Osteocyte (in vitro differentiated cells): ENCODE results near the gene LEMD1. TPM values are rescaled to one million over a fixed set of nuclear protein-coding genes. Genes with fewer than 3 reads are reported as not detected.

Experiments used
- DNase-seq: peaks from one replicate; pipeline ENCODE4 v3.0.0; 2021; ENCODE audit warnings: mixed read lengths; ENCODE audit not compliant: unreplicated experiment; ENCODE audit errors: extremely low spot score
- H3K27ac Mint-ChIP-seq: one replicate; pipeline ENCODE4 v1.8.0; 2021; ENCODE audit warnings: mild to moderate bottlenecking, mixed read lengths; ENCODE audit not compliant: unreplicated experiment
- H3K27me3 Mint-ChIP-seq: one replicate; pipeline ENCODE4 v1.8.0; 2021; ENCODE audit warnings: mixed read lengths; ENCODE audit not compliant: unreplicated experiment
- H3K36me3 Mint-ChIP-seq: one replicate; pipeline ENCODE4 v1.8.0; 2021; ENCODE audit warnings: mixed read lengths; ENCODE audit not compliant: unreplicated experiment
- H3K4me1 Mint-ChIP-seq: one replicate; pipeline ENCODE4 v1.8.0; 2021; ENCODE audit warnings: mixed read lengths; ENCODE audit not compliant: unreplicated experiment
- H3K4me3 Mint-ChIP-seq: one replicate; pipeline ENCODE4 v1.8.0; 2021; ENCODE audit warnings: mild to moderate bottlenecking, moderate library complexity, mixed read lengths; ENCODE audit not compliant: unreplicated experiment
- H3K9me3 Mint-ChIP-seq: one replicate; pipeline ENCODE4 v1.8.0; 2021; ENCODE audit warnings: mixed read lengths; ENCODE audit not compliant: unreplicated experiment
- CTCF ChIP-seq: fragments of 200-600 bp; sonication (generic); IDR thresholded peaks from 2 replicates; pipeline ENCODE4 v1.5.0; 2021; ENCODE audit warnings: antibody characterized with exemption, mild to moderate bottlenecking, moderate library complexity
- total RNA-seq: library from RNA; stranded (reverse); gene quantifications from 2 replicates; pipeline ENCODE4 v1.2.1, GENCODE V29; 2021

LEMD1 gene
- total RNA-seq, 1 donor from 2014 or later, result not detected

GRCh38 chr1:205340676-205341075 is 81.2 kb downstream of the LEMD1 start:
- no peak for TF ChIP-seq CTCF
- DNase-seq, result no peak
- Mint-ChIP-seq H3K4me3 (no peak overlapping the region), H3K27ac (no peak overlapping the region), H3K27me3 (peaks cover 46% of the 10 kb centered on the region), H3K4me1 (peaks cover 8% of the 10 kb centered on the region), H3K36me3 (no peaks in the 10 kb centered on the region), H3K9me3 (no peaks in the 10 kb centered on the region)

GRCh38 chr1:205339717-205340116 is 82.1 kb downstream of the LEMD1 start:
- H3K36me3 Mint-ChIP-seq, result no peaks in the 10 kb centered on the region
- TF ChIP-seq CTCF, result no peak
- H3K4me3 Mint-ChIP-seq, result no peak overlapping the region
- no peaks in the 10 kb centered on the region for H3K9me3 Mint-ChIP-seq
- H3K4me1 Mint-ChIP-seq, result peaks cover 6% of the 10 kb centered on the region
- H3K27me3 Mint-ChIP-seq, result peaks cover 38% of the 10 kb centered on the region
- no peak for DNase-seq
- no peak overlapping the region for H3K27ac Mint-ChIP-seq

- no peak overlapping the region for H3K27ac Mint-ChIP-seq
- H3K9me3 Mint-ChIP-seq, result no peaks in the 10 kb centered on the region
- no peak for DNase-seq
- peaks cover 2% of the 10 kb centered on the region for H3K4me1 Mint-ChIP-seq
- H3K36me3 Mint-ChIP-seq, result no peaks in the 10 kb centered on the region
- peaks cover 33% of the 10 kb centered on the region for H3K27me3 Mint-ChIP-seq
- no peak overlapping the region for H3K4me3 Mint-ChIP-seq
- no peak for TF ChIP-seq CTCF
These were observed 82.6 kb downstream of the LEMD1 start for GRCh38 chr1:205339197-205339702.

- no peak for DNase-seq
- Mint-ChIP-seq H3K27ac (no peak overlapping the region), H3K9me3 (no peaks in the 10 kb centered on the region), H3K4me3 (no peak overlapping the region), H3K27me3 (peaks cover 36% of the 10 kb centered on the region), H3K4me1 (no peaks in the 10 kb centered on the region), H3K36me3 (no peaks in the 10 kb centered on the region)
- no peak for TF ChIP-seq CTCF
These were observed 83.8 kb downstream of the LEMD1 start for GRCh38 chr1:205338011-205338410.

- no peaks in the 10 kb centered on the region for H3K9me3 Mint-ChIP-seq
- no peak overlapping the region for H3K27ac Mint-ChIP-seq
- H3K4me1 Mint-ChIP-seq, result no peaks in the 10 kb centered on the region
- TF ChIP-seq CTCF, result no peak
- no peak for DNase-seq
- H3K36me3 Mint-ChIP-seq, result no peaks in the 10 kb centered on the region
- peaks cover 32% of the 10 kb centered on the region for H3K27me3 Mint-ChIP-seq
- no peak overlapping the region for H3K4me3 Mint-ChIP-seq
These were observed 84.4 kb downstream of the LEMD1 start for GRCh38 chr1:205337481-205337880.
